ENCODE measurements around the gene RBM12. TPM values are rescaled to one million over a fixed set of nuclear protein-coding genes. Genes with fewer than 3 reads are reported as not detected.
A peak's percentile ranks its signal among the peaks of the same experiment; 100 is the strongest.

Gene RBM12
- total RNA-seq, 1 experiment from 2014 or later = 78.5 TPM

DNA sequence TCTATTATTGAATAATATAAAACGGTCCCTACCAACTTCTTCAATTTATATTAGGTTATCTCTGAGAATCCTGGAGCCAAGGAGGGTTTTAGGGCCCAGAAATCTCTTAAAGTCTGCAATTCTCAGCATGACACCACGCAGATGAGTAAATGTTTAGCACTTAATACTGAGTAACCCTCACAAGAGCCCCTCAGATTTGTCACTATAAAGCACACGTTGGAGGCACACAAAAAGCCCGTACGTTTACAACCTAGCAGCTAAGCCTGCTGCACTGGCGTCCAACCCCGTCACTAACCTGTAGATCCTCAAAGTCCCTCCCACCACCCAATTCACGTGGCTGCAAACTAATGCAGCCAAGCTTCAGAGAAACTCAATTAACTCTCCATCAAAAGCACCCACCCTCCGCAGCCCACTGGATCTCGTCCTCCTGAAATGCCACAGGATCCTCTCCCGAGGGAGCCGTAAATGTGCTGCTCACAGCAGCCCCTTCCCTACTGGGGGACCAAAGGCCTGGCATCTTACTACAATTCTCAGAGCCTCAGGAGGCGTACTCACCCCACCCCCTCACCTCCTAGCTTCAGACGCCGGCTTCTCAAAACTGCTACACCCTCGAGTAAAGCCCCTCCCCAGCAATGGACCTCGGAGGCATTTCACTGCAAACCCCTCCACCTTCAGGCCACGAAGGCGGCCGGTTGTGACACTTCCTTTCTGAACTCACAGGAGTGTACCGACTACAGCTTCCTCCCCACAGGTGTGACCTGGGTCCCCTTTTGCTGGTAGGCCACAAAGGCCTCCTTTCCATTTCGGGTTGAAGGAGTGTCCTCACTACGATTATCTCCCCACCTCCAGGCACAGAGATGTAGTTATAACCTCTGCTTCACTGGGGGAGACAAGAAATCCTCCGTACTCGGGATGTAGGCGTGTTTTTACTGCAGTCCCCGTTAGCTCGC, 909 bp downstream of the RBM12 start:
- Histone ChIP-seq H3K36me3 (ENCODE audit: insufficient read depth, low read length) (peaks cover 33% of the 10 kb centered on the region), H3K79me2 (ENCODE audit: low read length) (peaks cover 62% of the 10 kb centered on the region), H3K4me2 (ENCODE audit: low read depth, low read length, poor library complexity, severe bottlenecking) (peak overlapping the region; percentile 96), H3K9ac (ENCODE audit: low read length) (peak overlapping the region; percentile 93), H3K9me2 (replicated peaks; ENCODE audit: insufficient read depth, low read length) (no peaks in the 10 kb centered on the region), H3K9me3 (ENCODE audit: low read length) (no peaks in the 10 kb centered on the region), H4K20me1 (ENCODE audit: insufficient read depth, low read depth, low read length) (peaks cover 54% of the 10 kb centered on the region), H3K27ac (ENCODE audit: low read length) (peak overlapping the region; percentile 83), H2AFZ (ENCODE audit: low read length) (no peak overlapping the region), H3K4me1 (ENCODE audit: low read length) (peaks cover 46% of the 10 kb centered on the region), H3K27me3 (ENCODE audit: low read length) (no peaks in the 10 kb centered on the region), H3K4me3 (ENCODE audit: low read length) (peak overlapping the region; percentile 96)
- DNase-seq = peak; percentile 81

DNA sequence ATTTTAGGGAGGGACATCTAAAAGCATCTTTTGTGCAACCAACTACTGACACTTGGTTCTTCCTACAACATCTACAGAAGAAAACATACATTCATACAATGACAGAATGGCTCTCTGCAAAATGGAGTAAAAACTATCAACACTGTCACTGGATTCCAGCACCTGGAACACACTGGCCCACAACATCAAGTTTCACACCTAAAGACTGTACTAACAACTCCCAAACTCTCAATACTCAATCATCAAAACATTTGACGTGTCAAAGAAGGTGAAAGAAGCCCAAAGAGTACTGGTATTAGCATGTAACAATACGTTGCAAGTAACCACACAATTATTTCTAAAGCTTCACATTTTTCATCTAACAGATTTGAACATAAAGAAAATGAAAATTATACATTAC, 2.1 kb downstream of the RBM12 start:
- Histone ChIP-seq H3K4me2 (ENCODE audit: low read depth, low read length, poor library complexity, severe bottlenecking) (peak overlapping the region; percentile 96), H3K27me3 (ENCODE audit: low read length) (no peaks in the 10 kb centered on the region), H3K4me3 (ENCODE audit: low read length) (peak overlapping the region; percentile 96), H3K9me2 (replicated peaks; ENCODE audit: insufficient read depth, low read length) (no peaks in the 10 kb centered on the region), H3K79me2 (ENCODE audit: low read length) (peaks cover 71% of the 10 kb centered on the region), H4K20me1 (ENCODE audit: insufficient read depth, low read depth, low read length) (peaks cover 63% of the 10 kb centered on the region), H3K9me3 (ENCODE audit: low read length) (no peaks in the 10 kb centered on the region), H3K27ac (ENCODE audit: low read length) (no peak overlapping the region), H2AFZ (ENCODE audit: low read length) (no peak overlapping the region), H3K9ac (ENCODE audit: low read length) (peak overlapping the region; percentile 93; the same call in 1 of the 2 replicates), H3K36me3 (ENCODE audit: insufficient read depth, low read length) (peaks cover 27% of the 10 kb centered on the region), H3K4me1 (ENCODE audit: low read length) (peaks cover 43% of the 10 kb centered on the region)
- no peak for DNase-seq

DNA sequence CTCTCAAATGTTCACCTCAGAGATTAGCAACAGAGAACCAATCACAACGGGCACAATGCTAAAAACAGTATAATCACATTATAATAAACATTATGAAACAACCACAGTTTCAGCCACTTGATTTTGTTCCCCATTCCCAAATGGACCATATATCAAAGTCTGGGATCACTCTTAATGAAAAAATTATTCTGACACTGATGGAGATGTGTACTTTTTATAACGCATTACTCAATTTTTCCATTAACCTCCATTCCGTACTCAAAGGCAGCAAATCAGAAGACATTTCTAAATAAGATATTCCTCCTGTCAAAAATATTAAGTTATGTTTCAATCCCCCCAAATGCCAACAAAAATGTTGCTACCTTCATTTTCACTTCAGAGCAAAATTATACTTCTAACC, 2.8 kb downstream of the RBM12 start:
- Histone ChIP-seq H3K4me3 (ENCODE audit: low read length) (peak overlapping the region; percentile 96), H3K27ac (ENCODE audit: low read length) (no peak overlapping the region), H3K79me2 (ENCODE audit: low read length) (peaks cover 77% of the 10 kb centered on the region), H4K20me1 (ENCODE audit: insufficient read depth, low read depth, low read length) (peaks cover 69% of the 10 kb centered on the region), H3K9ac (ENCODE audit: low read length) (peak overlapping the region; percentile 93; the same call in 1 of the 2 replicates), H3K4me1 (ENCODE audit: low read length) (peaks cover 43% of the 10 kb centered on the region), H3K9me2 (replicated peaks; ENCODE audit: insufficient read depth, low read length) (no peaks in the 10 kb centered on the region), H2AFZ (ENCODE audit: low read length) (no peak overlapping the region), H3K4me2 (ENCODE audit: low read depth, low read length, poor library complexity, severe bottlenecking) (peak overlapping the region; percentile 96), H3K9me3 (ENCODE audit: low read length) (no peaks in the 10 kb centered on the region), H3K27me3 (ENCODE audit: low read length) (no peaks in the 10 kb centered on the region), H3K36me3 (ENCODE audit: insufficient read depth, low read length) (peaks cover 33% of the 10 kb centered on the region)
- DNase-seq = no peak

DNA sequence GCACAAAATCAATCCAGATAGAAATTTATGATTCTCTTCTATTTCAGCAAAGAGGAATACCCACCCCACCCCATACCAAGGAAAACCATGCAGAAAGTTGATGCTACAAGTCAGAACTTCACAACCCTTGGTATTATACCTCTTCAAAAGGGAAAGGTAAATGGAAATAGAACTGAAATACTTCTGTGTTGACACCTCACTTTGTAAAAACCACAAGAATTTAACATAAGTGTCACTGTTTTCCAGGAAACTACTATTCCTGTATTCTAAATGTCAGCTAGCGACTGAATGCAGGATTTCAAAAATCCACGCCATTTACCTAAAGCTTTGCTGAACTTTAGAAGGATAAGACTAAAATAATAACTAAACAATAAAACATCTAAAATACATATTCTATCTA, 3.6 kb downstream of the RBM12 start:
- H3K79me2 ChIP-seq (ENCODE audit: low read length) = peaks cover 86% of the 10 kb centered on the region
- H3K4me3 ChIP-seq (ENCODE audit: low read length) = no peak overlapping the region; the same call in 1 of the 2 replicates
- H3K27me3 ChIP-seq (ENCODE audit: low read length) = no peaks in the 10 kb centered on the region
- peaks cover 77% of the 10 kb centered on the region for H4K20me1 ChIP-seq (ENCODE audit: insufficient read depth, low read depth, low read length)
- no peak overlapping the region for H3K27ac ChIP-seq (ENCODE audit: low read length)
- peak overlapping the region; percentile 96 for H3K4me2 ChIP-seq (ENCODE audit: low read depth, low read length, poor library complexity, severe bottlenecking)
- no peaks in the 10 kb centered on the region for H3K9me2 ChIP-seq (replicated peaks; ENCODE audit: insufficient read depth, low read length)
- no peak for DNase-seq
- H3K4me1 ChIP-seq (ENCODE audit: low read length) = peaks cover 43% of the 10 kb centered on the region
- no peak overlapping the region for H3K9ac ChIP-seq (ENCODE audit: low read length)
- H3K36me3 ChIP-seq (ENCODE audit: insufficient read depth, low read length) = peaks cover 42% of the 10 kb centered on the region
- H3K9me3 ChIP-seq (ENCODE audit: low read length) = no peaks in the 10 kb centered on the region
- no peak overlapping the region for H2AFZ ChIP-seq (ENCODE audit: low read length)

DNA sequence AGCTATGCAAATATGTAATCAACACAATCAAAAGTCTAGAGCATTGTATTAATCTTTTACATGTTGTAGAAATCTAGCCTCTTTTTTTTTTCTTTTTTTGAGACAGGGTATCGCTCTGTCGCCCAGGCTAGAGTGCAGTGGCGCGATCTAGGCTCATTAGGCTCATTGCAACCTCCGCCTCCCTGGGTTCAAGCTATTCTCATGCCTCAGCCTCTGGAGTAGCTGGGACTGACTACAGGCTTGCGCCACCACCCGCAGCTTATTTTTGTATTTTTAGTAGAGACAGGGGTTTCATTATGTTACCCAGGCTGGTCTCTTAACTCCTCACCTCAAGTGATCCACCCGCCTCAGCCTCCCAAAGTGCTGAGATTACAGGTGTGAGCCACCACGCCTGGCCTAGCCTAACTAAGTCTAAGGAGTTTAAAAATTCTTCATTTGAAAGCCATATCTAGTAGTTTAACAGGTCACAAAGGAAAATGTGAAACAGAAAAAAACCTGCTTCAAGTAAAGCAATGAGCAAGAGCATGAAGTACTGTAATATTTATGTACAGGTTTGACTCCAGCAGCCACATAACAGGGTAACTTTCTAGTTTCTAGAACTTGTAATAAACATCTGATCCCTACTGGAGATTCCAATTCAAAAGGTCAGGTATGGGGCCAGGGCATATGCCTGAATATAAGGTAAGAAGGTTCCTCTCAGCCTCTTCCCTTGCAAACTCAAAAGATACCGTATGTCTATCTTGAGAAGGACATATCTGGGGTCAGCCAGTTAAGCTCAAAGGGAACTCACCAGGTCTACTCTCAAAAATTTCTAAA, 4.4 kb downstream of the RBM12 start:
- Histone ChIP-seq H3K4me1 (ENCODE audit: low read length) (peaks cover 43% of the 10 kb centered on the region), H3K4me2 (ENCODE audit: low read depth, low read length, poor library complexity, severe bottlenecking) (peak overlapping the region; percentile 96), H3K27me3 (ENCODE audit: low read length) (no peaks in the 10 kb centered on the region), H3K36me3 (ENCODE audit: insufficient read depth, low read length) (peaks cover 49% of the 10 kb centered on the region), H3K9me2 (replicated peaks; ENCODE audit: insufficient read depth, low read length) (no peaks in the 10 kb centered on the region), H2AFZ (ENCODE audit: low read length) (no peak overlapping the region), H3K27ac (ENCODE audit: low read length) (no peak overlapping the region), H3K9me3 (ENCODE audit: low read length) (no peaks in the 10 kb centered on the region), H4K20me1 (ENCODE audit: insufficient read depth, low read depth, low read length) (peaks cover 82% of the 10 kb centered on the region), H3K9ac (ENCODE audit: low read length) (no peak overlapping the region), H3K79me2 (ENCODE audit: low read length) (peaks cover 93% of the 10 kb centered on the region), H3K4me3 (ENCODE audit: low read length) (no peak overlapping the region)
- no peak for DNase-seq

DNA sequence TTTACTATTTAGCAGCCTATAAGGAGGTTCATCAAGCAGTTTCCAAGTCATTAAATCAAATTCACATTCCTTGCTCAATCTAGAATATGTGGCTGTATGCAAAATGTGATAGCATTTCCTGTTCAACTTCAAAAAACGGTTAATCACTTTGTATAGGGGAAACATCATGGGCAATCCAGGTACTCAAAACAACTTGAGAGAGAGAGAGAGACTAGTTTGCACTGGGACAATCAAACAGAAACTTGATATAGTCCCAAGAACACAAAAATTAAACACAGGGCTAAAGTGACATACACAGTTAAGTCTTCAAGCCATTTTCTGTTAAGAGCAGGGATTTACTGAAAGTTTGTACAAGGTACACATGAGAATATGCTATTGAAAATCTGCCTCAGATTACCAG, 7.4 kb downstream of the RBM12 start:
- Histone ChIP-seq H3K79me2 (ENCODE audit: low read length) (peaks cover 99% of the 10 kb centered on the region), H3K27me3 (ENCODE audit: low read length) (no peaks in the 10 kb centered on the region), H3K9me3 (ENCODE audit: low read length) (no peaks in the 10 kb centered on the region), H3K4me2 (ENCODE audit: low read depth, low read length, poor library complexity, severe bottlenecking) (no peak overlapping the region), H3K36me3 (ENCODE audit: insufficient read depth, low read length) (peaks cover 66% of the 10 kb centered on the region), H3K4me3 (ENCODE audit: low read length) (no peak overlapping the region), H3K9me2 (replicated peaks; ENCODE audit: insufficient read depth, low read length) (no peaks in the 10 kb centered on the region), H3K4me1 (ENCODE audit: low read length) (peaks cover 25% of the 10 kb centered on the region), H3K9ac (ENCODE audit: low read length) (no peak overlapping the region), H2AFZ (ENCODE audit: low read length) (no peak overlapping the region), H3K27ac (ENCODE audit: low read length) (no peak overlapping the region), H4K20me1 (ENCODE audit: insufficient read depth, low read depth, low read length) (peaks cover 86% of the 10 kb centered on the region)
- no peak for DNase-seq

DNA sequence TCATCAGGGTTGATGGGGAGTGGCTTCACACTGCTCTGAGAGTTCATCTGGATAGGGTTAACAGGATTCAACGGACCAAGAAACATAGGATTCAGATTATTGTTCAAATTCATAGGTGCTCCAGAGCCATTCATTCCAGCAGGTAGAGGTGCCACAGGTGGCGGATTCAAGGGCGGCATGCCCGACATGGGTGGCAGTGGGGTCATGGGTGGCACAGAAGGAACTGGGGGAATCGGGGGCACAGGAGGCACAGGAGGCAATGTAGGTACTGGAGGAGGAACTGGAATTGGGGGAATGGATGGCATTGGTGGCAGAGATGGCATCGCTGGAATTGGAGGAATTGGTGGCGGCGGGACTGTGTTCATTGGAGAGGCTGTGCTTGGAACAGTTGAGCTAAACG, 10.3 kb downstream of the RBM12 start:
- no peak overlapping the region for H3K4me2 ChIP-seq (ENCODE audit: low read depth, low read length, poor library complexity, severe bottlenecking)
- H4K20me1 ChIP-seq (ENCODE audit: insufficient read depth, low read depth, low read length) = peaks cover 59% of the 10 kb centered on the region
- H3K4me3 ChIP-seq (ENCODE audit: low read length) = no peak overlapping the region
- no peak for DNase-seq
- H3K27me3 ChIP-seq (ENCODE audit: low read length) = no peaks in the 10 kb centered on the region
- H3K79me2 ChIP-seq (ENCODE audit: low read length) = peaks cover 99% of the 10 kb centered on the region
- no peak overlapping the region for H3K27ac ChIP-seq (ENCODE audit: low read length)
- no peak overlapping the region for H2AFZ ChIP-seq (ENCODE audit: low read length)
- H3K36me3 ChIP-seq (ENCODE audit: insufficient read depth, low read length) = peaks cover 69% of the 10 kb centered on the region
- no peaks in the 10 kb centered on the region for H3K9me3 ChIP-seq (ENCODE audit: low read length)
- no peaks in the 10 kb centered on the region for H3K9me2 ChIP-seq (replicated peaks; ENCODE audit: insufficient read depth, low read length)
- no peaks in the 10 kb centered on the region for H3K4me1 ChIP-seq (ENCODE audit: low read length)
- H3K9ac ChIP-seq (ENCODE audit: low read length) = no peak overlapping the region

DNA sequence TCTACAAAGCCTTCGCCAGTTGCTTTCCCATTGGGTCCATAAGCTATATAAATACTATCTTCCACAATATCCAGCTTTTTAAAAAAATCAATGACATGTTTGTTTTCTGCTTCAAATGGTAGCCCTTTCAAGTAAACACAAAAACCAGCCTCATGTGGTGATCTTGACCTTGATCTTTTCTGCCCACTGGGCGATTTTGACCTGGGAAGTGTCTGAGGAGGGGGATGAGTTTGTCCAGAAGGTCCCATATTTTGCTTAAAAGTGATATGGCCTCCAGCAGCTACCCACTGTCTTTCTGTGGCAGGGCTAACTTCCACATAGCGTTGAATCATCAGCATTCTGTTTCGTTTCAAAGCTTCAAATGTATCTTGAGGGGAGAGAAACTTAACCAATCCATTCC, 10.8 kb downstream of the RBM12 start:
- Histone ChIP-seq H3K4me2 (ENCODE audit: low read depth, low read length, poor library complexity, severe bottlenecking) (no peak overlapping the region), H3K9ac (ENCODE audit: low read length) (no peak overlapping the region), H3K9me2 (replicated peaks; ENCODE audit: insufficient read depth, low read length) (no peaks in the 10 kb centered on the region), H3K27ac (ENCODE audit: low read length) (no peak overlapping the region), H4K20me1 (ENCODE audit: insufficient read depth, low read depth, low read length) (peaks cover 54% of the 10 kb centered on the region), H2AFZ (ENCODE audit: low read length) (no peak overlapping the region), H3K27me3 (ENCODE audit: low read length) (no peaks in the 10 kb centered on the region), H3K4me3 (ENCODE audit: low read length) (no peak overlapping the region), H3K36me3 (ENCODE audit: insufficient read depth, low read length) (peaks cover 65% of the 10 kb centered on the region), H3K79me2 (ENCODE audit: low read length) (peaks cover 99% of the 10 kb centered on the region), H3K9me3 (ENCODE audit: low read length) (no peaks in the 10 kb centered on the region), H3K4me1 (ENCODE audit: low read length) (no peaks in the 10 kb centered on the region)
- no peak for DNase-seq
